Testis (tissue), 3 donors: Measurements from ENCODE around the gene MYCT1. TPM values are rescaled to one million over a fixed set of nuclear protein-coding genes. Genes with fewer than 3 reads are reported as not detected.

Experiments used
- DNase-seq: peaks from one replicate; pipeline ENCODE4 v3.0.0-alpha.2; 2019
- H3K27ac ChIP-seq, 2 donors: fragments of 200-600 bp; sonication (generic); one replicate each; pipeline ENCODE4 v1.5.1; 2019
- H3K27me3 ChIP-seq: fragments of 200-600 bp; sonication (generic); one replicate; pipeline ENCODE4 v1.5.1; 2019
- H3K36me3 ChIP-seq: fragments of 200-600 bp; sonication (generic); one replicate; pipeline ENCODE4 v1.5.1; 2017; ENCODE audit warnings: low read depth; ENCODE audit errors: missing control alignments
- H3K4me1 ChIP-seq: fragments of 200-600 bp; sonication (generic); one replicate; pipeline ENCODE4 v1.5.1; 2019
- H3K4me3 ChIP-seq, 2 donors: fragments of 200-600 bp; sonication (generic); one replicate each; pipeline ENCODE4 v1.5.1; 2017 to 2019
- H3K9me3 ChIP-seq: fragments of 200-600 bp; sonication (generic); one replicate; pipeline ENCODE4 v1.5.1; 2017
- POLR2A ChIP-seq: fragments of 450-650 bp; IDR thresholded peaks from one replicate; pipeline ENCODE4 v1.6.1; 2017; ENCODE audit warnings: antibody characterized with exemption, mild to moderate bottlenecking, moderate library complexity
- WGBS, 2 donors: methylation state at CpG; one replicate each; pipeline ENCODE4 v1.1.5; 2018; 5-methylcytosine and 5-hydroxymethylcytosine counted together
- intact Hi-C: fragments of 100-400 bp; cut with DNase I; formaldehyde crosslinking; loops from one replicate; pipeline ENCODE4 v1.15.1; 2023; ENCODE audit warnings: low total_unique reads
- polyA plus RNA-seq: library from polyadenylated mRNA; stranded (reverse); fragments of 350-450 nt; fragmentation: Illumina TruSeq; extraction: RNeasy Lipid Tissue Mini Kit (QIAGEN cat#74804); gene quantifications from one replicate; pipeline ENCODE4 v1.2.3, GENCODE V29; 2014; ENCODE audit warnings: low read depth, low replicate concordance; ENCODE audit not compliant: insufficient read depth
- total RNA-seq, 2 donors: library from RNA; depleted of rRNA; stranded (reverse); fragments of >200 nt; gene quantifications; one replicate each; pipeline ENCODE4 v1.2.3, GENCODE V29; 2016
- TF ChIP-seq, protein P1 (sequence below), 3 experiments: fragments of 450-650 bp in 2 of 3; fragments of 200-600 bp in 1 of 3; sonication (generic) in 1 of 3; IDR thresholded peaks; one replicate each; pipeline ENCODE4 v1.5.1; 2016 to 2019; ENCODE audit warnings: antibody characterized with exemption in 3 of 3, mild to moderate bottlenecking in 2 of 3, moderate library complexity in 1 of 3

The MYCT1 gene
- total and polyA plus RNA-seq, 3 donors from 2014 or later = 2.3 to 4.3 (median 3.4) TPM

GRCh38 chr6:152705327-152705726 lies 7.6 kb downstream of the MYCT1 start:
- Histone ChIP-seq H3K36me3 (no peaks in the 10 kb centered on the region), H3K27ac (no peak overlapping the region), H3K4me1 (no peaks in the 10 kb centered on the region), H3K27me3 (no peaks in the 10 kb centered on the region), H3K4me3 (no peak overlapping the region), H3K9me3 (no peaks in the 10 kb centered on the region)
- TF ChIP-seq POLR2A = no peak
- TF ChIP-seq, protein P1, sequence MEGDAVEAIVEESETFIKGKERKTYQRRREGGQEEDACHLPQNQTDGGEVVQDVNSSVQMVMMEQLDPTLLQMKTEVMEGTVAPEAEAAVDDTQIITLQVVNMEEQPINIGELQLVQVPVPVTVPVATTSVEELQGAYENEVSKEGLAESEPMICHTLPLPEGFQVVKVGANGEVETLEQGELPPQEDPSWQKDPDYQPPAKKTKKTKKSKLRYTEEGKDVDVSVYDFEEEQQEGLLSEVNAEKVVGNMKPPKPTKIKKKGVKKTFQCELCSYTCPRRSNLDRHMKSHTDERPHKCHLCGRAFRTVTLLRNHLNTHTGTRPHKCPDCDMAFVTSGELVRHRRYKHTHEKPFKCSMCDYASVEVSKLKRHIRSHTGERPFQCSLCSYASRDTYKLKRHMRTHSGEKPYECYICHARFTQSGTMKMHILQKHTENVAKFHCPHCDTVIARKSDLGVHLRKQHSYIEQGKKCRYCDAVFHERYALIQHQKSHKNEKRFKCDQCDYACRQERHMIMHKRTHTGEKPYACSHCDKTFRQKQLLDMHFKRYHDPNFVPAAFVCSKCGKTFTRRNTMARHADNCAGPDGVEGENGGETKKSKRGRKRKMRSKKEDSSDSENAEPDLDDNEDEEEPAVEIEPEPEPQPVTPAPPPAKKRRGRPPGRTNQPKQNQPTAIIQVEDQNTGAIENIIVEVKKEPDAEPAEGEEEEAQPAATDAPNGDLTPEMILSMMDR (IDR thresholded peaks at IDR 0.05) = no peak
- no peak for DNase-seq
- 89% methylated on average over 2 of the region's 2 CpGs for WGBS, 2 donors
- intact Hi-C loops = no loop called here

GRCh38 chr6:152716322-152716721 lies 18.6 kb downstream of the MYCT1 start:
- intact Hi-C loops = no loop called here
- H3K27me3 ChIP-seq = no peaks in the 10 kb centered on the region
- H3K36me3 ChIP-seq = no peaks in the 10 kb centered on the region
- H3K4me1 ChIP-seq = no peaks in the 10 kb centered on the region
- H3K4me3 ChIP-seq = no peak overlapping the region
- no peak overlapping the region for H3K27ac ChIP-seq
- no peak for DNase-seq
- WGBS, 2 donors = 59 to 60% methylated on average over 3 of the region's 3 CpGs
- TF ChIP-seq POLR2A = no peak
- TF ChIP-seq, protein P1 (IDR thresholded peaks at IDR 0.05) = no peak
- no peaks in the 10 kb centered on the region for H3K9me3 ChIP-seq

GRCh38 chr6:152720974-152721373 lies 23.3 kb downstream of the MYCT1 start:
- H3K9me3 ChIP-seq = no peaks in the 10 kb centered on the region
- WGBS, 2 donors = 47 to 54% methylated on average over 3 of the region's 3 CpGs
- H3K27ac ChIP-seq = no peak overlapping the region
- no peaks in the 10 kb centered on the region for H3K27me3 ChIP-seq
- no peaks in the 10 kb centered on the region for H3K4me1 ChIP-seq
- H3K36me3 ChIP-seq = no peaks in the 10 kb centered on the region
- no peak for DNase-seq
- H3K4me3 ChIP-seq = no peak overlapping the region
- intact Hi-C loops = no loop called here
- TF ChIP-seq, protein P1 (IDR thresholded peaks at IDR 0.05) = no peak
- no peak for TF ChIP-seq POLR2A

DNA sequence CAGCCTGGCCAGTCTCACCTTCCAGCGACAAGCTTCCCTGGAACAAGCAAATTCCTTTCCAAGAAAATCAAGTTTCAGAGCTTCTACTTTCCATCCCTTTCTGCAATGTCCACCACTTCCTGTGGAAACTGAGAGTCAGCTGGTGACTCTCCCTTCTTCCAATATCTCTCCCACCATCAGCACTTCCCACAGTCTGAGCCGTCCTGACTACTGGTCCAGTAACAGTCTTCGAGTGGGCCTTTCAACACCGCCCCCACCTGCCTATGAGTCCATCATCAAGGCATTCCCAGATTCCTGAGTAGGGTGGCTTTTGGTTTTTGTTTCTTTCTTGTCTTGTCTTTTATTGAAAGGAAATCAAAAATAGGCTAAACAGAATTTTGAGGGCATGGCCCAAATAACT lies 24.3 kb downstream of the MYCT1 start:
- no peak for DNase-seq
- no peaks in the 10 kb centered on the region for H3K27me3 ChIP-seq
- H3K4me1 ChIP-seq = no peaks in the 10 kb centered on the region
- TF ChIP-seq, protein P1 (IDR thresholded peaks at IDR 0.05) = no peak
- no peak for TF ChIP-seq POLR2A
- no peak overlapping the region for H3K27ac ChIP-seq
- no peaks in the 10 kb centered on the region for H3K9me3 ChIP-seq
- intact Hi-C loops = no loop called here
- H3K36me3 ChIP-seq = no peaks in the 10 kb centered on the region
- H3K4me3 ChIP-seq = no peak overlapping the region
- WGBS, 2 donors = 78% methylated on average over 4 of the region's 4 CpGs

- TF ChIP-seq, protein P1 (IDR thresholded peaks at IDR 0.05) = no peak
- TF ChIP-seq POLR2A = no peak
- H3K36me3 ChIP-seq = no peaks in the 10 kb centered on the region
- H3K27ac ChIP-seq = no peak overlapping the region
- H3K27me3 ChIP-seq = no peaks in the 10 kb centered on the region
- intact Hi-C loops = no loop called here
- H3K9me3 ChIP-seq = no peaks in the 10 kb centered on the region
- no peak for DNase-seq
- 64 to 73% methylated on average over 1 of the region's 1 CpG for WGBS, 2 donors
- H3K4me3 ChIP-seq = no peak overlapping the region
- H3K4me1 ChIP-seq = no peaks in the 10 kb centered on the region
Observed at GRCh38 chr6:152723398-152723797, 25.7 kb downstream of the MYCT1 start.
